Measurements from ENCODE around the gene HRH3.

The HRH3 gene

GRCh38 chr20:62215991-62216635, 4.0 kb downstream of the HRH3 start:
- H4K8ac ChIP-seq (ENCODE audit: low read depth, low read length) = no peak overlapping the region
- no peak overlapping the region for H3K56ac ChIP-seq (ENCODE audit: low read length)
- H2BK5ac ChIP-seq (ENCODE audit: low read length) = no peak overlapping the region
- H3K4me1 ChIP-seq (ENCODE audit: control insufficient read depth, low read depth, low read length) = no peaks in the 10 kb centered on the region
- H2BK120ac ChIP-seq (ENCODE audit: low read depth, low read length) = no peak overlapping the region
- no peaks in the 10 kb centered on the region for H3K79me2 ChIP-seq (ENCODE audit: control insufficient read depth, insufficient read depth, low read length)
- H2BK15ac ChIP-seq (replicated peaks; ENCODE audit: low read depth) = no peak overlapping the region
- H3K18ac ChIP-seq (ENCODE audit: low read length) = no peak overlapping the region
- no peak overlapping the region for H3K27ac ChIP-seq (ENCODE audit: low read depth, low read length)
- no peak for DNase-seq
- no peaks in the 10 kb centered on the region for H3K79me1 ChIP-seq (ENCODE audit: low read length)
- H3K9ac ChIP-seq (ENCODE audit: low read length) = no peak overlapping the region
- no peak overlapping the region for H3K4ac ChIP-seq (ENCODE audit: low read depth, low read length)
- no peak overlapping the region for H3K23ac ChIP-seq (ENCODE audit: low read length)
- H3K36me3 ChIP-seq (ENCODE audit: control insufficient read depth, insufficient read depth, low read length) = no peaks in the 10 kb centered on the region
- H3K27me3 ChIP-seq (ENCODE audit: insufficient read depth, low read length, poor library complexity) = peaks cover 25% of the 10 kb centered on the region
- H4K5ac ChIP-seq (ENCODE audit: low read length) = no peak overlapping the region
- WGBS (ENCODE audit: extremely low coverage, insufficient coverage, low lambda C conversion rate) = no CpG with 5 or more reads among the region's 40 CpGs
- no peak overlapping the region for H3K4me2 ChIP-seq (ENCODE audit: low read length)
- H3K4me3 ChIP-seq (ENCODE audit: low read length) = no peak overlapping the region
- no peak overlapping the region for H2AK5ac ChIP-seq (ENCODE audit: low read length)

- H3K9ac ChIP-seq (ENCODE audit: low read length) = no peak overlapping the region
- H3K4ac ChIP-seq (ENCODE audit: low read depth, low read length) = no peak overlapping the region
- no peak overlapping the region for H2BK120ac ChIP-seq (ENCODE audit: low read depth, low read length)
- no CpG with 5 or more reads among the region's 29 CpGs for WGBS (ENCODE audit: extremely low coverage, insufficient coverage, low lambda C conversion rate)
- H3K4me3 ChIP-seq (ENCODE audit: low read length) = no peak overlapping the region
- no peaks in the 10 kb centered on the region for H3K79me2 ChIP-seq (ENCODE audit: control insufficient read depth, insufficient read depth, low read length)
- H3K27me3 ChIP-seq (ENCODE audit: insufficient read depth, low read length, poor library complexity) = peaks cover 20% of the 10 kb centered on the region
- no peak overlapping the region for H3K27ac ChIP-seq (ENCODE audit: low read depth, low read length)
- no peak overlapping the region for H4K5ac ChIP-seq (ENCODE audit: low read length)
- H3K56ac ChIP-seq (ENCODE audit: low read length) = no peak overlapping the region
- H2BK5ac ChIP-seq (ENCODE audit: low read length) = no peak overlapping the region
- no peaks in the 10 kb centered on the region for H3K36me3 ChIP-seq (ENCODE audit: control insufficient read depth, insufficient read depth, low read length)
- H4K8ac ChIP-seq (ENCODE audit: low read depth, low read length) = no peak overlapping the region
- no peak overlapping the region for H3K23ac ChIP-seq (ENCODE audit: low read length)
- DNase-seq = no peak
- no peak overlapping the region for H3K4me2 ChIP-seq (ENCODE audit: low read length)
- H3K79me1 ChIP-seq (ENCODE audit: low read length) = no peaks in the 10 kb centered on the region
- H3K4me1 ChIP-seq (ENCODE audit: control insufficient read depth, low read depth, low read length) = no peaks in the 10 kb centered on the region
- no peak overlapping the region for H2BK15ac ChIP-seq (replicated peaks; ENCODE audit: low read depth)
- H3K18ac ChIP-seq (ENCODE audit: low read length) = no peak overlapping the region
- no peak overlapping the region for H2AK5ac ChIP-seq (ENCODE audit: low read length)
These were observed 4.8 kb downstream of the HRH3 start for GRCh38 chr20:62215020-62215990.

GRCh38 chr20:62214067-62214466, 6.0 kb downstream of the HRH3 start:
- H3K23ac ChIP-seq (ENCODE audit: low read length) = no peak overlapping the region
- H4K8ac ChIP-seq (ENCODE audit: low read depth, low read length) = no peak overlapping the region
- no peak overlapping the region for H2BK5ac ChIP-seq (ENCODE audit: low read length)
- no peak overlapping the region for H4K5ac ChIP-seq (ENCODE audit: low read length)
- no peak overlapping the region for H2BK15ac ChIP-seq (replicated peaks; ENCODE audit: low read depth)
- H3K36me3 ChIP-seq (ENCODE audit: control insufficient read depth, insufficient read depth, low read length) = no peaks in the 10 kb centered on the region
- H3K79me2 ChIP-seq (ENCODE audit: control insufficient read depth, insufficient read depth, low read length) = no peaks in the 10 kb centered on the region
- H3K4ac ChIP-seq (ENCODE audit: low read depth, low read length) = no peak overlapping the region
- peaks cover 15% of the 10 kb centered on the region for H3K27me3 ChIP-seq (ENCODE audit: insufficient read depth, low read length, poor library complexity)
- no peak overlapping the region for H3K4me2 ChIP-seq (ENCODE audit: low read length)
- H3K4me1 ChIP-seq (ENCODE audit: control insufficient read depth, low read depth, low read length) = no peaks in the 10 kb centered on the region
- H3K4me3 ChIP-seq (ENCODE audit: low read length) = no peak overlapping the region
- no peak for DNase-seq
- H3K79me1 ChIP-seq (ENCODE audit: low read length) = no peaks in the 10 kb centered on the region
- H3K56ac ChIP-seq (ENCODE audit: low read length) = no peak overlapping the region
- H3K27ac ChIP-seq (ENCODE audit: low read depth, low read length) = no peak overlapping the region
- H3K9ac ChIP-seq (ENCODE audit: low read length) = no peak overlapping the region
- H2AK5ac ChIP-seq (ENCODE audit: low read length) = no peak overlapping the region
- H3K18ac ChIP-seq (ENCODE audit: low read length) = no peak overlapping the region
- WGBS (ENCODE audit: extremely low coverage, insufficient coverage, low lambda C conversion rate) = no CpG with 5 or more reads among the region's 12 CpGs
- no peak overlapping the region for H2BK120ac ChIP-seq (ENCODE audit: low read depth, low read length)

- Histone ChIP-seq H3K23ac (ENCODE audit: low read length) (no peak overlapping the region), H3K27me3 (ENCODE audit: insufficient read depth, low read length, poor library complexity) (no peaks in the 10 kb centered on the region), H3K36me3 (ENCODE audit: control insufficient read depth, insufficient read depth, low read length) (no peaks in the 10 kb centered on the region), H3K56ac (ENCODE audit: low read length) (no peak overlapping the region), H2BK15ac (replicated peaks; ENCODE audit: low read depth) (no peak overlapping the region), H2AK5ac (ENCODE audit: low read length) (no peak overlapping the region), H3K4ac (ENCODE audit: low read depth, low read length) (no peak overlapping the region), H3K79me2 (ENCODE audit: control insufficient read depth, insufficient read depth, low read length) (no peaks in the 10 kb centered on the region), H3K79me1 (ENCODE audit: low read length) (no peaks in the 10 kb centered on the region), H3K4me3 (ENCODE audit: low read length) (no peak overlapping the region), H4K5ac (ENCODE audit: low read length) (no peak overlapping the region), H3K9ac (ENCODE audit: low read length) (no peak overlapping the region), H3K4me1 (ENCODE audit: control insufficient read depth, low read depth, low read length) (no peaks in the 10 kb centered on the region), H3K27ac (ENCODE audit: low read depth, low read length) (no peak overlapping the region), H3K18ac (ENCODE audit: low read length) (no peak overlapping the region), H2BK5ac (ENCODE audit: low read length) (no peak overlapping the region), H2BK120ac (ENCODE audit: low read depth, low read length) (no peak overlapping the region), H3K4me2 (ENCODE audit: low read length) (no peak overlapping the region), H4K8ac (ENCODE audit: low read depth, low read length) (no peak overlapping the region)
- WGBS (ENCODE audit: extremely low coverage, insufficient coverage, low lambda C conversion rate) = no CpG with 5 or more reads among the region's 10 CpGs
- no peak for DNase-seq
These were observed 7.8 kb downstream of the HRH3 start for GRCh38 chr20:62212299-62212698.

DNA sequence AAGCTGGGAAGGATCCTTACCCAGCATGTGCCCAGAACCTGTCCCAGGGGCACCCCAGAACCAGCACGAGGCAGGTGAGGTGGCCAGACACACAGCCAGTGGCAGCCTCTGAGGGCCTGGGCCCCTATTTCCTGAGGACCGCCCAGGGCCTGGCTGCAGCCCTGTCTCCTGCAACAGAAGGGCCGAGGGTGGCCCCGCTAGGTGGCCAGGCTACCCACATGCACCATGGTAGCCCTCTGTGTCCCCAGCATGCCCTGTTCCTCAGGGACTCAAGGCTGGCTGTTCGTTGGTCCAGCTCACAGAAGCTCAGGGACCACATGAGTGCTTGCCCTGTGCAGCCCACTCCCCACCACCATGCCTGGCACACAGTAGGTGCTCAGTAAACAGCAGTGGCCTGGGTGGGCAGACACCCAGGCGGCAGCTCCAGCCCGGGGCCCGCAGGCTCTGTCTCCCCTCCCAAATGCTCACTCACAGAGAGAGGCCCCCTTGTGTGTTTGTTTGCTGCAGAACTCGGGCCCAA, 8.2 kb downstream of the HRH3 start:
- WGBS (ENCODE audit: extremely low coverage, insufficient coverage, low lambda C conversion rate) = no CpG with 5 or more reads among the region's 9 CpGs
- Histone ChIP-seq H3K4me1 (ENCODE audit: control insufficient read depth, low read depth, low read length) (no peaks in the 10 kb centered on the region), H3K36me3 (ENCODE audit: control insufficient read depth, insufficient read depth, low read length) (no peaks in the 10 kb centered on the region), H3K18ac (ENCODE audit: low read length) (no peak overlapping the region), H3K4me3 (ENCODE audit: low read length) (no peak overlapping the region), H2BK5ac (ENCODE audit: low read length) (no peak overlapping the region), H2BK15ac (replicated peaks; ENCODE audit: low read depth) (no peak overlapping the region), H3K27me3 (ENCODE audit: insufficient read depth, low read length, poor library complexity) (no peaks in the 10 kb centered on the region), H3K27ac (ENCODE audit: low read depth, low read length) (no peak overlapping the region), H3K56ac (ENCODE audit: low read length) (no peak overlapping the region), H4K8ac (ENCODE audit: low read depth, low read length) (no peak overlapping the region), H3K9ac (ENCODE audit: low read length) (no peak overlapping the region), H3K79me2 (ENCODE audit: control insufficient read depth, insufficient read depth, low read length) (no peaks in the 10 kb centered on the region), H3K23ac (ENCODE audit: low read length) (no peak overlapping the region), H3K4ac (ENCODE audit: low read depth, low read length) (no peak overlapping the region), H3K4me2 (ENCODE audit: low read length) (no peak overlapping the region), H2BK120ac (ENCODE audit: low read depth, low read length) (no peak overlapping the region), H2AK5ac (ENCODE audit: low read length) (no peak overlapping the region), H3K79me1 (ENCODE audit: low read length) (no peaks in the 10 kb centered on the region), H4K5ac (ENCODE audit: low read length) (no peak overlapping the region)
- DNase-seq = no peak
